Fibroblast of skin of right quadriceps (primary cell): Measurements from ENCODE around the gene PRSS16.
"Not testable (repeated sequence)": the region's sequence is repeated elsewhere in the genome, so short reads cannot be mapped to it uniquely, and the experiment has no call there.

Experiments used
- DNase-seq: peaks from one replicate; pipeline ENCODE4 v3.0.0-alpha.2; 2013

The PRSS16 gene, protein sequence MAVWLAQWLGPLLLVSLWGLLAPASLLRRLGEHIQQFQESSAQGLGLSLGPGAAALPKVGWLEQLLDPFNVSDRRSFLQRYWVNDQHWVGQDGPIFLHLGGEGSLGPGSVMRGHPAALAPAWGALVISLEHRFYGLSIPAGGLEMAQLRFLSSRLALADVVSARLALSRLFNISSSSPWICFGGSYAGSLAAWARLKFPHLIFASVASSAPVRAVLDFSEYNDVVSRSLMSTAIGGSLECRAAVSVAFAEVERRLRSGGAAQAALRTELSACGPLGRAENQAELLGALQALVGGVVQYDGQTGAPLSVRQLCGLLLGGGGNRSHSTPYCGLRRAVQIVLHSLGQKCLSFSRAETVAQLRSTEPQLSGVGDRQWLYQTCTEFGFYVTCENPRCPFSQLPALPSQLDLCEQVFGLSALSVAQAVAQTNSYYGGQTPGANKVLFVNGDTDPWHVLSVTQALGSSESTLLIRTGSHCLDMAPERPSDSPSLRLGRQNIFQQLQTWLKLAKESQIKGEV

DNA sequence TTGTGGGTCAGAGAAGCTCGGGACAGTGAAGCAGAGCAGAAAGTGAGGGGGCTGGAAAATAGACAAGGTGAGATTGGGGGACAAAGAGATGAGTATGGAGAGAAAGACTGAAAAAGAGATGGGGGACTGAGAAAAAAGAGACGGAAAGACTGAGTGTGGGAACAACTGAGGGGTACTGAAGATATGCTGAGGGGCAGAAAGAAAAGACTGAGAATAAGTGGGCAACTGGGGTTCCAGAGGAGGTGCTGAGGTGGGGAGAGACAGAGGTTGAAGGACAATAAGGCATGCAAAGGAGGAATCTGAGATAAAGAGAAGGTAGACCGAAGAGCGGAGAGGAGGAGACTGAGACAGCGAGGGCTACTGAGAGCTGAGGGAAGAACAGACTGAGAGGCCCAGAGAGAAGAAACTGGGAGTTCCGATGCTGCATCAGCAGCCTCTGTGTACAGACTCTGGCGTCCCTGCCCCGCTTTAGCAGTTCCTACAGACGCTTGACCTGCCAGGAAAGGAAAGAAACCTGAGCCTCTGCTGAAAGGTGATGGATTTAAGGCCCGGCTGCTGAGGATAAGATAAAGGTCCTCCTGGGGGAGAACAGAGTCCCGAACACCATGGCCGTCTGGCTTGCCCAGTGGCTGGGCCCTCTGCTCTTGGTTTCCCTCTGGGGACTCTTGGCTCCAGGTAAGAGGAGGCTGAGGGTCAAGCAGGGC, at the start of gene PRSS16:
Gene PRSS16 (plus strand): TSS at position 569 of the 704 bp plus-strand sequence. CDS start 37 bp downstream, at position 606.
- DNase-seq, result no peak

DNA sequence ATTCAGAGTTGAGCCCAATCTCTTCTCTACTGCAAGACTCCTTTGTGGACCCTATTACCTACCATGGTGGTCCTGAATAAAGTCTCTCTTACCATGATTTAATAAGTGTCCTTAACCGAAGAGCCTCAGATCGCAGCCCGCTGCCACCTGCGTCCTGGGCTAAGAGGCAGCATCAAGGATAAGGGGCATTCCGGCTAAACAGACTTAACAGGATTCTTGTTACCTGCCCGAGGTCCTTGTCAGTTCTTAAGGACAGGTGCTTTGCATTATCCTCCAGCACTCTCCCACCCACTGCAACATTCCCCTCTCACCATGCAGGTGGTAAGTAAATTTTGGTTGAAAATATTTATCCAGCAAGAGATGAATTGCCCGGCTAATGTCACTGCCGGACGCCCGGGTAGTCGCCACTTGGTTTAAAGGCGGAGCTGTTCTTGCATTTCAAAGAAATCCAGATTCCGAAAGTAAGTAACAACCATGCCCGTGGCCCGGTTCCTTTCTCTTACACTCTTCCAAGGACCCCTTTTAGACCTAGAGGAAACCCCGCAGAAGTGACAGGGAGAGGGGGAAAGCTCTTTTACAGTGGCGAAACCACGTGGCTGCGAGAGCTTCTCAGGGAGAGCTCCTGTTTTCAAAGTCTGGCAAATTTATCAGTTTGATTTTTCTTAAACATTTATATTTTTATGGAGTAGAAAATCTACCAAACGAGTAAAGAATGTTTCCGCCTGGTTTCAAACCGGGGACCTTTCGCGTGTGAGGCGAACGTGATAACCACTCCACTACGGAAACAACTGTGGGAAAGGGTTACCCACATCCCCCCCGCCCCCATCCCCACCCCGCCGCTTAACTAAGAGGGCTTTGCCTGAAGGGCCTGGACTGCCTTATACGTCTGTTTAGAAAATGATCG, 41.9 kb upstream of the PRSS16 start:
- DNase-seq, result no peak

DNA sequence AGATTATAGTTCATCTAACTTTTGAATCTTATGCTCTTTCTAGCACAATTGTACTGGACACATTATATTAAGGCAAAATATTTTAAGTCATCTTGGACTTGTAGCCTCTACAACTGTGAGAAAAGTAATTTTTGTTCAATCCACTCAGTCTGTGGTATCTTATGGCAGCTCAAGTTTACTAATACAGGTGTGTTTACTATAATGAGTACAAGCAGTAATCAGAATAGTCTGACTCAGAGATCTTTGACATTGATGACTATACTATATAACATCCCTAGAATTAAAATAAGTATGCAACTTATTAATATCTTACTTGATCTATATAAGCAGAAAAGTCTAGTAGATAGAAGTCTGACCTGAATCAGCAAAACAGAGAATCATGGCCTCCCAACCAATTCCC, 40.7 kb upstream of the PRSS16 start:
- DNase-seq, result no peak

DNA sequence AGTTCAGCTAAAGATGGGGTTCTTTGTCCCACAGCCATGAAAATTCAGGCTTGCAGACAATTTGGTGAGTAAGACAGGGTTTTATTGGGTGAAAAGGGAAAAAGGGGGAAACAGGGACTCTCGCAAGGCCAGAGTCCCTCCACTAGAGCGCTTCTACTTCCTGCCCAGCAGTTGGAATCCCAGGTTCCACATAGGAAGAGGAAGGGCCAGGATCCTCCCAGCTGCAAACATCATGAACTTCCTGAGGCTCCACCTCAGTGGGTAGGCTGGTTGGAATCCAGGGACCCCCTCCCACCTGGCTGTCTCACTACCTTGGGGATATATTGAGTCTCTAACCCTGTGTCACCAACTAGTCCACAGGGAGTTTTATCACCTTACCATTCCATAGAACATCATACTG, 39.5 kb upstream of the PRSS16 start:
- no peak for DNase-seq

DNA sequence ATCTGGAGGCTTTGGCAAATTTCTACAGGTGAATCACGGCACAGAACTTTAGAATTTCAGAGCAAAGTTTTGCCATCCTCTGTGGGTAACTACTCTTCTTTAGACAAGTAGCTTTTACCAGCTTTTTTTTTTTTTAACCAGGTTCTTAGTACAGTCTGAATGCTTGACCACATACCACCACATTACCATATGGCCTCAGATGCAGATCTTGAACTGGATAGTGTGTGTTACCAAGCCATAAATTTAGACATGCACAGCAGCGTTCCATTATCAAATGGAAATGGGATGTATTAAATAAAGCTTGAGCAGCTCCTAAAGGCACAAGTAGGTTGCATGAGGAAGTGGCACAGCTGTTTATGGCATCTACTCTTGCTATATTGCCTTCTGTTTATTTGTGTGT, 38.3 kb upstream of the PRSS16 start:
- DNase-seq, result no peak

- no peak for DNase-seq
Observed at GRCh38 chr6:27209659-27210269, 37.7 kb upstream of the PRSS16 start.

DNA sequence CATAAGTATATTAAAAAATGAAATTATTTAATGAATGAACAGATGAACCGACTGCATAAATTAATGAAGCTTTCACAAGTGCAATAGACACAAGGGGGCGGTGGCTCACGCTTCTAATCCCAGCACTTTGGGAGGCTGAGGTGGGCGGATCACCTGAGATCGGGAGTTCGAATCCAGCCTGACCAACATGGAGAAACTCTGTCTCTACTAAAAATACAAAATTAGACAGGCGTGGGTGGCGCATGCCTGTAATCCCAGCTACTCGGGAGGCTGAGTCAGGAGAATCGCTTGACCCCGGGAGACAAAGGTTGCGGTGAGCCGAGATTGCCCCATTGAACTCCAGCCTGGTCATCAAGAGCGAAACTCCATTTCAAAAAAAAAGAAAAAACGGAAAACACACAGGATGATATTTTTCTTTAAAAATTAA, 34.4 kb upstream of the PRSS16 start:
- not testable (repeated sequence) for DNase-seq

- DNase-seq, result peak; percentile 18
Observed at GRCh38 chr6:27213544-27214125, 33.9 kb upstream of the PRSS16 start.

- DNase-seq, result no peak
Observed at GRCh38 chr6:27214126-27214601, 33.3 kb upstream of the PRSS16 start.

DNA sequence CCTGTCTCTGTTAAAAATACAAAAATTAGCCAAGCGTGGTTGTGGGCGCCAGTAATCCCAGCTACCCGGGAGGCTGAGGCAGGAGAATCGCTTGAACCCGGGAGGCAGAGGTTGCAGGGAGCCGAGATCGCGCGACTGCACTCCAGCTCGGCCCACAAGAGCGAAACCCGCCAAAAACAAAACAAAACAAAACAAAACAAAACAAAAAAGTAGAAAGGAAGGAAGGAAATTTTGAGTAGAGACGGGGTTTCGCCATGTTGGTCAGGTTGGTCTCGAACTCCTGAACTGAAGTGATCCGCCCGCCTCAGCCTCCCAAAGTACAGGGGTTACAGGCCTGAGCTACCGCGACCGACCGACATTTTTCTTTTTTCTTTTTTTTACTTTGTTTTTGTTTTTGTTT, 30.6 kb upstream of the PRSS16 start:
- no peak for DNase-seq

GRCh38 chr6:27222971-27223370, 24.5 kb upstream of the PRSS16 start:
- DNase-seq, result not testable (repeated sequence)

- no peak for DNase-seq
Observed at GRCh38 chr6:27224729-27225128, 22.8 kb upstream of the PRSS16 start.

- DNase-seq, result no peak
Observed at GRCh38 chr6:27228963-27229477, 18.5 kb upstream of the PRSS16 start.

DNA sequence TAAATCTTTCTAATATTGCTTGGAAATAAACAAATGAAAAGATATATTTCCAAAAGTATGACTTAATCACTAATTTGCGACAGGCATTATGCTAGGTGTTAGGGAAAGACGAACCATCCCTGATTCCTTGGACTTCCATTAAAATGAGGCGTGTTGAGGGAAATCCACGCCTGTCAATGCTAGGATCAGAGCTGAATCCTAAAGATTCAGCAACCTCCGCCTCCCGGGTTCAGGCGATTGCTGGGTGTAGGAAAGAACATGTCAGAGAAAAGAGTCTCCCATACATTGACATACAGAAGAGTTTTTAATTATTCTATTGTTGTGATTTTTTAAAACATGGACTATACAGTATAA, 16.8 kb upstream of the PRSS16 start:
- DNase-seq, result no peak

DNA sequence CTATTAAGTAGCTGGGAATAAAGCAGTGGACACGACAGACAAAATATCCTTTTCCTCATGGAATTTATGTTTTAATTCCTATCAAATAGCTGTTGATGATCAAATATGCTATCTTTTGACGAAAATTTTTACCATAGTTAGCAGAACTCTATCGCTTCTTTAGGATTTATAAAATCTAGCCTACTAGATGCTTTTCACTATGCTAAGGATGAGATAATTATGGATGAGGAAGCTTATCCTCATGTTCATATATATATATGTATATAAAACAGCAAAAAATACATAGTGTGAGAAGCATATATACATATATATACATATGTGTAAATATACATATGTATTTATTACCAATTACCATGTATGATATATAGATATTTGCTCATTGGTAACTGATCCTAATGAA, 12.9 kb upstream of the PRSS16 start:
- no peak for DNase-seq

DNA sequence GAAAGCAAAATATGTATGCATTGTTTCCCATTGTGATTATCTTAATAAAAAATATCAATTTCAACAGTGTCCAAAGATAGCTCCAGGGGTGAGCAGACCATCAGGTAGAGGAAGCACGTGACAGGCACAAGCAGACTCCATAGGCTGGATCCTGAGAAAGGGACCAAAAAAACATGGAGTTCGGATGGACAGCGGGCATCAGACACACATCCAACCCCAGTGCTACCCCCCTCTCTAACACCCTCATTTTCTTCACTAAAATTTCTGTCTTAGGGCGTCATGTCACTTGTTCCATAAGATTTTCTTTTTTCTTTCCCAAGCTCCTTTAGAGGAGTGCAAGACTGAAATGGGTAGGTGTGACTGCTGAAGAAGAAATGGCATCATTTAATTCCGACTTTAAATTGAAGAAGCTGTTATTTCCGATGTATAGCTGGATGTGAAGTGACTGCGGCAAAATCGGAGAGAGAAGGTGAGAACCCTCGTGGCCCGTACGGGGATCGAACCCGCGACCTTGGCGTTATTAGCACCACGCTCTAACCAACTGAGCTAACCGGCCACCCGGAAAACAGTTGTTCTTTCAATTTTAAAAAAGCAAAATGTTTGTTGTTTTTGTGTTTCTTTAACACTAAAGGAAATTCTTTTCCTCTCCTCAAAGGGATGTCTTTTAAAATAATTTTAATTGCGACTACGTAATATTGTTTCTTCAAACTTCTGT, 10.3 kb upstream of the PRSS16 start:
- DNase-seq, result peak; percentile 65

- DNase-seq, result peak; percentile 12
Observed at GRCh38 chr6:27238010-27238983, 9.2 kb upstream of the PRSS16 start.

DNA sequence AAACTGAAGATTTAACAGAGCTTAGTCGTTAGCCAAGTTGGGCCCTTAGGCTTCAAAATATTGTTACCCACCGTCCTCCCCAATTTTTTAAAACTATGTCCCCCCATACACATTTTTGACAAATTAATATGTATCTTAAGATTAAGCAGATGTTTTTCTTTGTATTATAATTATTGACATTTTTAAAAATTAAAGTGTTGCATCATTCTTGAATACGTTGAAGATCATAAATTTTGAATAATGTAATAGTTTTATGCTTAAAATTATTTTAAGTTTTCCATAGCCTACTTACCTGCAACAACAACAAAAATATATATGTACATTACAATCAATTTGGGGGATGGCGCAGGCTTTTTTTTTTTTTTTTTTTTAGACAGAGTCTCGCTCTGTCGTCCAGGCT, 8.2 kb upstream of the PRSS16 start:
- DNase-seq, result no peak

DNA sequence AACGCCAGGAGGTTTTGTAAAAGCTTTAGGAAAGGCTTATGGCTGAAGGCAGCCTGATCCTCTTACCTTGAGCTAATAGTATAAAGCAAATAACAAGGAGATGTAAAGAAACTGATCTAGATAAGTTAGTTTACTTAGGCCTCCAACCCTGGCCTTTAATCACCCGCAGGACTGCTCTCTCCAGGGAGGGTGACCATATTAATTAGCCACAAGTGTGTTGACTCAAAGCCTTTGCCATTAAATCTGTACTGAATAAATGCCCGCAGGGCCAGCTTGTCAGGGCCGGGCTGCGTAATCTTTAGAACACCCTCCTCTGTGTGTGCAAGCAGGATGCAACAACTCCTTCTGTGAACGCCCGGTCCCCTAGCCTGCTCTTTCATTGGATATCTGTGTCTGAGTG, 6.1 kb upstream of the PRSS16 start:
- no peak for DNase-seq
